NCI-H2081 treated with DMSO at 0.1 percent for 48 hours (cell line): ENCODE data around the gene DNAJC6.
"Not testable (repeated sequence)": the region's sequence is repeated elsewhere in the genome, so short reads cannot be mapped to it uniquely, and the experiment has no call there.

Experiments
- DNase-seq: peaks from one replicate; lab custom pipeline; 2025; lab: John Stamatoyannopoulos, UW

The DNAJC6 gene

GRCh38 chr1:65309304-65310077 is at the start of gene DNAJC6:
TSS of gene DNAJC6 (plus strand) at chr1:65309543. CDS start at chr1:65309746, 203 bp downstream.
- DNase-seq = peak; percentile 42

DNA sequence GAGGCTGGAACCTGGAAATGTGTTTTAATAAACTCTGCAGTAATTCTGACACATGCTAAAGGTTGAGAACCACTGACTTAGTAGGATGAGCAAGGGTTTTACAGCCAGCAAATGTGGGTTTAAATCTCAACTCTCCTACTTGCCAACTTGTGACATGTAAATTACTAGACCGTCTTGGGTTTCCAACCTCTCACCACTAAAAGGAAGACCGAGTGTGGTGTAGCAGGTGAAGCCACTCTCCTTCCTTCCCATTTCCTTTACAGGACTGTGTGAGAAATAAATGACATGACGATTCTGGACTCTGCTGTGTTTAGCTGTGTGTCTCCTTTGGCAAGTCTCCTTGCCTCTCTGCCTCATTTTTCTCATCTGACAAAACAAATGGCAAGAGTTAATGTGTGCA is 49.5 kb upstream of the DNAJC6 start:
- DNase-seq = no peak

GRCh38 chr1:65260851-65261473 is 48.4 kb upstream of the DNAJC6 start:
- DNase-seq = no peak

GRCh38 chr1:65263286-65263685 is 46.1 kb upstream of the DNAJC6 start:
- DNase-seq = no peak

GRCh38 chr1:65264197-65264929 is 45.0 kb upstream of the DNAJC6 start:
- DNase-seq = no peak

DNA sequence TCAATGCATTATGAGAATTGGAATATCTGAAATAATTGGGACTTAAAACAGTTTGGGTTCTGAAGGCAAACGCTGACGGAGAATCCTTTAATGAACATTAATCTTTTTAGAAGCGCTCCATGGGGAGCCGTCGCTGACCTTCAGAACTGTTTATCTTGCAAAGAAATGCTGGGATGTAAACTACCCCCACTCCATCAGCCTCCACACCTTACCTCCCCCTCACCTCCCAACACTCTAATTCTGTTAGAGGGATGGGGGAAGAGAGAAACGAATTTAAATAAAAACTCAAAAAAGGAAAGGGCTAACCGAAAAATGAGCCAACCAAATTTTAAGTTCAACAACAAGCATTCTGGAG is 44.1 kb upstream of the DNAJC6 start:
- no peak for DNase-seq

GRCh38 chr1:65265651-65266351 is 43.5 kb upstream of the DNAJC6 start:
- no peak for DNase-seq

DNA sequence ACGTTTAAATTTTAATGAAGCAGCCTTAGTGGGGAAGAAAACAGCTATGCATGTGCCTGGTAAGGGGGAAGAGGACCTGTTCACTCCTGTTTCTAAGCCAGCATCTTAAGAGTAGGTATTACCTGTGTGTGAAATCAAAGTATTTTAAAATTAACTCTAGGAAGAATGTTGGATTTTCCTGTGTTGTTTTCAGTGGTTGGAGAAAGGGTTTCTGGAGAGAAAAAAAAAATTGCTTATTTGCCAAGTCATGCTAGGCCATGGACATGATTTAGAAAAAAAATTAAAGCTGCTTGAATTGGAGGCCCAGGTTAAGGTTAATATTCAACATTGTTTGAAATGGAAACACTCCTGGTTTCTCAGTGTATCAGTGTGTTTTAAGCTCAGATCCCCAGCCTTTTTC is 42.9 kb upstream of the DNAJC6 start:
- no peak for DNase-seq

DNA sequence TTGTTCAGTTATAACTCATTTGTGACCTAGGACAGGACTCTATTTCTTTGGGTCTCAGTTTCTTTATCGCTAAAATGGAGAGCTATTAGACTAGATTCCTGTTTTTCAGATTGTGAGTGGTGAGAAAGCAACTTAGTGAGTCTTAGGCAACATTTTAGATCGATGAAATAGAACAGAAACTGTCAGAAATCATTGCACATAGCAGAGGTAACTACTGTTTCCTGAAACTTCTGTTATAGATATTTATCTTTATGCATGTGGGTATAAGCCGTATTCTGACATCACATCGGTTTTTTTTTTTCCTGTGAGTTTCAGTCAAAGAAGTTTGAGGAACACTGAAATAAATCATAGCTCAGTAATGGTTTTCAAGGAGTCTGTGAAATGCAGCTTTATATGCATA is 42.1 kb upstream of the DNAJC6 start:
- no peak for DNase-seq

- DNase-seq = no peak
These were observed 41.7 kb upstream of the DNAJC6 start for GRCh38 chr1:65267683-65268082.

DNA sequence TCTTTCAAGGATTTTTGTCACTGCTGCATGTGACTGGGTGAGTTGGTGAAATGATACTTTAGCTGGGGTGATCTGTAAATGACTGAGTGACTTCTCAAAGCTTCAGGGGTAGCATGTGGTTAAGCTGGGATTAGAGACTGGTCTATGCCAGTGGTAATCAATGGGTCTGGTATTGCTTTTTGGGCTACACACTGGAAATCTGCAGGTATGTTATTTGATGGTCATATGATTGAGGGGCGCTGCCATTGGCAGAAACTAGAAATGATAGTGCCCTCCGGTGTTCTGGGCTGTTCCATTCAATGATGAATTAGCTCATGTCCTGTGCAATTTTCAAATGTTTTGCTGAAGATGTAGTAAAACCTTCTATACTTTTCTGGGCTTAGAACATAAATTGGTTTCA is 39.7 kb upstream of the DNAJC6 start:
- no peak for DNase-seq

GRCh38 chr1:65276197-65276939 is 33.0 kb upstream of the DNAJC6 start:
- DNase-seq = no peak

DNA sequence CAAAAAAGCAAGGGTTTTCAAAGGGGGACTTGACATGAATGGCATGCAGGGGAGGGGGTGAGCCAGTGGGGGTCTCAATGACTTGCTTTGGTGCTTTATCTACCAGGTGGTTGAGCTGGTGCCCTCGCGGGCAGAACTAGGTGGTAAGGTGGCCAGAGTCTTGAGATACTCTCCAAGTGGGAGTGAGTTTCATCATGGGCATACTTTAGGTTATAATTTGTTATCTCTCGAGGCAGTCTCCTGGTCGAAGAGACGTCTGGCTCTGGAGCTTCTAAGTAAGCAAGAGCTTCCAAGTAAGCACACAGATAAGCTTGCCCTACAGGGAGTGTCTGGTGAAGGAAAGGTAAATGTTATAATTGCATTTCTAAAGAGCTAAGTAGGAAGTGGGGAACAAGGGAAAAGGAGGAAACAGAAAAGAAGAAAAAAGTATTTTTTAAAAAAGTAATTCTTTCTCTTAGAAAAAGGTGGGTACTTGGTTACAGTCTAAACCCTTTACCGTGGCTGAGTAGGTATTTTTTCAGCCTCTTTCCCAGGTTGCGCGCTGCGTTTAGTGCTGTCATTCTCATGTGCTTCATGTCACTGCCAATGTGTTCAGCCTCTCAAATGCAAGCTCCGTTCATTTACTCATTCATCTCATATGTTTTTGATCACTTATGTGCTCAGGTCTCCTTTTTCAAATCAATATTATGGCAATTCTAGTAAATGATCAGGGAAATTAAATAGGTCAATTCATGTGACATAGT is 31.6 kb upstream of the DNAJC6 start:
- DNase-seq = no peak

DNA sequence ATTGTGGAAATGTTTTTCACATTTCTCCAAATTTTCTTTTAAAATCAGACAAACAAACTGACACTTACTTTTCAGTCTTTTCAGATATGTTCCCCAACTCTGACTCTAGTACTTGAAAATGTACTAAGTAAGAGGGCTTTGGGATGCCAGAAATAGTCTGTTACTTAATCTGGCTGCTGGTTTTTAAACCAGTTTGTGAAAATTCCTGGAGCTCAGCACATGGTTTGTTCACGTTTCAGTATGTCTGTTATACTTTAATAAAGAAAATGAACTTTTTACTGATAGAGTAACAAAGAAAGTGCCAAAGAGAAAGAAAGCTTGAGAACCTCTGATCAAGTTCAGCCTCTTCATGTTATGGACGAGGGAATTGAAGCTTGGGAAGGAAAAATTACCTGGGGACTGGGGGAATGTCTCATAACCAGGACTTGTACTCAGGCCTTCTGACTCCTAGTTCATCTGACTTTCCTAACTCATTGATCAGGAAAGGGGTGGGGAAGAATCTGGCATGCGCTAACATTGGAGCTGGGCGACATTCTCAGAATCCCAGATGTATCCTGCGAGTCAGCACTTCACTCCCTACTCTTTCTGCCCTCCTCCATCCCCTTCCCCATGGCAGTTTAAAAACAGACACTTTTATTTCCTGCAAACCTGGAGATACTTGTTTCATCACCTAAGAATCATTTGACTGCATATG is 30.8 kb upstream of the DNAJC6 start:
- no peak for DNase-seq

DNA sequence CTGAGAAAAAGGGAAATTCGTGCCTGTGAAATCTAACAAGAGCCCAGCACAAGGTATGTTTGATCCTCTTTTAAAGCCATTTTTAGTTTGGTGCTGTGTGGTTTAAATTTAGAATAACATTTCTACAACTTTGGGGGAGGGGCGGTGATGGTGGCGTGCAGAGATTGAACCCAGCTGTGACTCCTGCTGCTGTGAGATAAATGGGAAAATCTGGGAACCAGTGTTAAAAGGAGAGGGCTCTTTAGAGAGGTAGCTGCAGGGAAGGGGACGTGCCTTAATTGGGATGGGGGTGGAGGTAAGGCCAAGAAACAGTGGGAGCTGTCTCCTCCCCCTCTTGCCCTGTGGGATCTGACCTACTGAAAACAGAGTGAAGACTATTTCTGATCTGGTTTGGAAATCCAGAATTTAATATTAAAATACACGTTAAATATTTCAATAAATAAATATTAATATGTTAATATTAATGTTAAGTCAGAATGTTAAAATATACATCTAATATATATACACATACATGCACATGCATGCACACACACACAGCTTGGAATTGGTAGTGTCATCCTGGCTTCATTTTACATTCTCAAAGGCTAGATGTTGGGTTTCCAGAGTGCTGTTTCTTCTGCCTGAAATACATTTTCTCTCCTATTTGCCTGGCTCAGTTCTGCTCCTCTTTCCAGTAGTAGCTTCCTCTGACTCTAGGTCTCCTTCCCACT is 30.1 kb upstream of the DNAJC6 start:
- no peak for DNase-seq

DNA sequence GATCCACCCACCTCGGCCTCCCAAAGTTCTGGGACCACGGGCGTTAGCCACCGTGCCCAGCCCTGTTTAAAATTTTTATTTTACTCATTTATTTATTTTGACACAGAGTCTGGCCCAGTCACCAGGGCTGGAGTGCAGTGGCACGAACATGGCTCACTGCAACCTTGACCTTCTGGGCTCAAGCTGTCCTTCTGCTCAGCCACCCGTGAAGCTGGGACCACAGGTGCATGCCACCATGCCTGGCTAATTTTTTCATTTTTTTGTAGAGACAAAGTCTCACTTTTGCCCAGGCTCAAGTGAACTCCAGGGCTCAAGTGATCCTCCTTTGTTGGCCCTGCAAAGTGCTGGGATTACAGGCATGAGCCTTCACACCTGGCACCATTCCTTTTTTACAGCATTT is 27.5 kb upstream of the DNAJC6 start:
- DNase-seq = no peak

DNA sequence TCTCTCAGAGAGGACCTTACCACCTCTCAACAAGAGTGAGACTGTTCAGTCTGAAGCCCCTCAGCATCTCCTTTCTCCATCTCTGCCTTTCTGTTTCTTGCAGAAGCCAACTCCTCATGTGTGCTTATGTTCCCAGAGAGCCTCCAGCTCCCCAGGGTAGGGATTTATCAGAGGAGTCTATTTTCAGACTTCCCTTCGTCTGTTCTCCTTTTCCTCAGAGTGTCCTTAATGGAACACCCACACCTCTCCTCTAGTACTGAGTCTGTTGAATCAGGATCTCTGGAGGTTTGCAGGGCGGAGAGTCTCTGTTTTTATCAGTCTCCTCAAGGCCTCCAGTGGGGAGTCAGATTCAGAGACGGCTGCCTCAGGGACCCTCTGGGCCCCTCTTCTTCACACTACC is 25.1 kb upstream of the DNAJC6 start:
- DNase-seq = no peak

GRCh38 chr1:65289449-65289848 is 19.9 kb upstream of the DNAJC6 start:
- DNase-seq = no peak

DNA sequence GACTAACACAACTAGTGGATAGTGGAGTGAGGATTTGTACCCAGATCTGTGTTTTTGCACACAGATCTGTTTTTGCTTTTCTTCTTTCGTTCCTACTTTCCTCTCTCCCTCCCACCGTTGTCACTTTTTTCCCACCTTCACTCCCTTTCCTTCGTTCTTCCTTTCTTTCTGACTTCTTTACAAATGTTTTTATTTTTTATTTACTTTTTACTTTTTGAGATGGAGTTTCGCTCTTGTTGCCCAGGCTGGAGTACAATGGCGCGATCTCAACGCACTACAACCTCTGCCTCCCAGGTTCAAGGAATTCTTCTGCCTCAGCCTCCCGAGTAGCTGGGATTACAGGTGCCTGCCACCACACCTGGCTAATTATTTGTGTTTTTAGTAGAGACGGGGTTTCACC is 17.5 kb upstream of the DNAJC6 start:
- not testable (repeated sequence) for DNase-seq
